HG03045 (cell line): Measurements from ENCODE around the gene HSD3B2.

Experiments used
- ATAC-seq: cut with Tn5 transposase; IDR thresholded peaks from one replicate; pipeline ENCODE4 v1.9.1; 2021; ENCODE audit warnings: mild to moderate bottlenecking, moderate library complexity; ENCODE audit not compliant: unreplicated experiment

Gene HSD3B2

DNA sequence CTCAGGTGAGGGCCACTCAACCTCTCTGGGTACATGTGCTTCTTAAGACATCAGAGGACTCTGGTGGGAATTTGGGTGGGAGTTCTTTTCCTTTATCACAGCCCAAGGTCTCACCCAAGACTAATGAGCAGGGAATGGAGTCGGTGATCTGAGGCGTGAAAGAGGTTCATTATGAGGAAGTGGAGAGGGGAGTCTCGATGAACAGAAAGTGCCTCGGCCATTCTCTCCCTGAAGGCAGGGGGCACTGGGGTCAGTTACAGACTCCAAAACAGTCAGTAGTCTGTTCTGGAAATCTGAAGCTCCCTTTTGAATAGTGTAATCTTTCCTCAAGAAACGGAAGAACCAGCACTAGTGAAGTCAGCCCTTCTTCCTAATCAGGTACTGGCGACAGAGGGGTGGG is 36.2 kb downstream of the HSD3B2 start:
- ATAC-seq = no peak

GRCh38 chr1:119452091-119452490 is 37.1 kb downstream of the HSD3B2 start:
- ATAC-seq = no peak

- ATAC-seq = no peak
Measured at GRCh38 chr1:119453021-119453420, 38.1 kb downstream of the HSD3B2 start.

DNA sequence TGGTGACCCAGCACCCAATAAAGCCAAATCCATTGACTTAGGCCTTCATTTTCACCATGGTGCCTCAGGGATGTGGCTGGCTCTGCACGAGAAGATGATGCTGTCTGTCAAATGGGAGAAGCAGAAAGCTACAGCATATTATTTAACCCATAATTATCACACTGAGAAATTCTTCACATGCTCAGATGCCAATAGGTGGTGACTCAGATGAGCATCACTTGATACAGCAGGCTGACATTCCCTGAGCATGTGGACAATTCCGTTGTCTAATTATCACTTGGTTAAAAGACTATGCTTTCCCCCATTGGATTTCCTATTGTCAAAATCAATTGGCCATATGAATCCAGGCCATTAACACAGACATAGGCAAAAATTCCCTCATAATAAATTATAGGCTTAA is 48.0 kb downstream of the HSD3B2 start:
- ATAC-seq = no peak

GRCh38 chr1:119463569-119463968 is 48.6 kb downstream of the HSD3B2 start:
- ATAC-seq = no peak

- no peak for ATAC-seq
Measured at GRCh38 chr1:119466445-119466844, 51.5 kb downstream of the HSD3B2 start.

GRCh38 chr1:119467219-119467618 is 52.3 kb downstream of the HSD3B2 start:
- ATAC-seq = no peak

- no peak for ATAC-seq
Measured at GRCh38 chr1:119467857-119468668, 53.1 kb downstream of the HSD3B2 start.

GRCh38 chr1:119469741-119470140 is 54.8 kb downstream of the HSD3B2 start:
- ATAC-seq = no peak

DNA sequence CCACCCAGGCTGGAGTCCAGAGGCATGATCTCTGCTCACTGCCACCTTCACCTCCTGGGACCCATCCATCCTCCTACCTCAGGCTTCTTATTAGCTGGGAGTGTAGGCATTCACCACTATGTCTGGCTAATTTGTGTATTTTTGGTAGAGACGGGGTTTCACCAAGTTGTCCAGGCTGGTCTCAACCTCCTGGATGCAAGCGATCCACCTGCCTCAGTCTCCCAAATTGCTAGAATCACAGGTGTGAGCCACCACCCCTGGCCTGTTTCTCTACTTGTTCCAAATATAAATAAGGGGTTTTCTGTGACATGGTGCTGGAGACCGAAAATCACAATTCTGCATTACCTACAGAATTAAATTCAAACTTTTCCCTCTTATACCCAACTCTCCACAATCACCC is 55.4 kb downstream of the HSD3B2 start:
- no peak for ATAC-seq

DNA sequence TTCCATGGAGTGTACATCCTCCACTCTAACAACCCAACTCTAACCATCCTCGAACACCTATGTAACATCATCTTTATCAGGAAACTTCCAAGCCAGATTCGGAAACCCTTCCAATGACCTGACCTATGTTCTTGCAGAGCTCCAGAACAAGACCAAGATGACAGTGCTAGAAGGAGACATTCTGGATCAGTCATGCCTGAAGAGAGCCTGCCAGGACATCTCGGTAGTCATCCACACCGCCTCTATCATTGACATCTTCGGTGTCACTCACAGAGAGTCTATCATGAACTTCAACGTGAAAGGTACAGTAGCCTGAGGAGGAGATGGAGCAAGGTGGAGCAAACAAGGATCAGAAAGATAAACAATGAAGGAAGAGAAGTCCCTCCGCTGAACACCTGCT is 56.0 kb downstream of the HSD3B2 start:
- ATAC-seq = no peak

- ATAC-seq = no peak
Measured at GRCh38 chr1:119471566-119471965, 56.6 kb downstream of the HSD3B2 start.

- no peak for ATAC-seq
Measured at GRCh38 chr1:119472080-119472818, 57.3 kb downstream of the HSD3B2 start.
